DND-41 (cell line): ENCODE results near the gene PLAA.
A peak's percentile ranks its signal among the peaks of the same experiment; 100 is the strongest.

Experiments
- ATAC-seq: fragments of 200-7000 bp; cut with Tn5 transposase; 3 replicates; pipeline ENCODE4 v1.9.1; 2021; ENCODE audit warnings: low read depth; ENCODE audit not compliant: insufficient read depth
- DNase-seq: peaks from one replicate; pipeline ENCODE4 v3.0.0-alpha.2; 2020
- H2AFZ ChIP-seq: 2 replicates; pipeline ENCODE4 v1.6.0; 2012; ENCODE audit warnings: low read depth, low read length
- H3K27ac ChIP-seq: 2 replicates; pipeline ENCODE4 v1.5.1; 2012; ENCODE audit warnings: low read length, inconsistent platforms
- H3K27me3 ChIP-seq: fragments of 200-600 bp; sonication (generic); 2 replicates; pipeline ENCODE4 v1.6.0; 2012; ENCODE audit warnings: low read length, mild to moderate bottlenecking, inconsistent platforms; ENCODE audit not compliant: insufficient read depth, poor library complexity
- H3K36me3 ChIP-seq: 2 replicates; pipeline ENCODE4 v1.5.1; 2012; ENCODE audit warnings: low read length, inconsistent platforms; ENCODE audit not compliant: insufficient read depth
- H3K4me1 ChIP-seq: 2 replicates; pipeline ENCODE4 v1.5.1; 2012; ENCODE audit warnings: mild to moderate bottlenecking, low read length; ENCODE audit not compliant: insufficient read depth
- H3K4me2 ChIP-seq: 2 replicates; pipeline ENCODE4 v1.6.0; 2012; ENCODE audit warnings: mild to moderate bottlenecking, moderate library complexity, low read length, inconsistent platforms; ENCODE audit not compliant: insufficient read depth
- H3K4me3 ChIP-seq, 2 experiments: fragments of 200-600 bp in 1 of 2; shearing (Covaris generic) in 1 of 2; 2 replicates each; pipeline ENCODE4 v1.5.1; 2012 to 2016; ENCODE audit warnings: inconsistent platforms in 2 of 2, low read length in 2 of 2, mild to moderate bottlenecking in 2 of 2, low read depth in 1 of 2, moderate library complexity in 1 of 2
- H3K79me2 ChIP-seq: 2 replicates; pipeline ENCODE4 v1.6.0; 2012; ENCODE audit warnings: low read length, inconsistent platforms; ENCODE audit not compliant: insufficient read depth
- H3K9ac ChIP-seq: 2 replicates; pipeline ENCODE4 v1.6.0; 2012; ENCODE audit warnings: low read depth, mild to moderate bottlenecking, inconsistent platforms, low read length, moderate library complexity
- H3K9me3 ChIP-seq: 2 replicates; pipeline ENCODE4 v1.5.1; 2012; ENCODE audit warnings: low read length, moderate library complexity, mild to moderate bottlenecking, inconsistent platforms; ENCODE audit not compliant: insufficient read depth, severe bottlenecking
- H4K20me1 ChIP-seq: 2 replicates; pipeline ENCODE4 v1.6.0; 2012; ENCODE audit warnings: low read length; ENCODE audit not compliant: insufficient read depth
- EZH2 ChIP-seq: IDR thresholded peaks from 3 replicates; pipeline ENCODE4 v1.6.1; 2012; ENCODE audit warnings: borderline replicate concordance, low read depth, mild to moderate bottlenecking, moderate library complexity, low read length, inconsistent platforms; ENCODE audit not compliant: severe bottlenecking
- TF ChIP-seq, protein P1 (sequence below): IDR thresholded peaks from 2 replicates; pipeline ENCODE4 v1.5.1; 2012; ENCODE audit warnings: borderline replicate concordance, low read length, moderate library complexity, mild to moderate bottlenecking; ENCODE audit not compliant: poor library complexity, severe bottlenecking; ENCODE audit errors: extremely low read depth

The PLAA gene

DNA sequence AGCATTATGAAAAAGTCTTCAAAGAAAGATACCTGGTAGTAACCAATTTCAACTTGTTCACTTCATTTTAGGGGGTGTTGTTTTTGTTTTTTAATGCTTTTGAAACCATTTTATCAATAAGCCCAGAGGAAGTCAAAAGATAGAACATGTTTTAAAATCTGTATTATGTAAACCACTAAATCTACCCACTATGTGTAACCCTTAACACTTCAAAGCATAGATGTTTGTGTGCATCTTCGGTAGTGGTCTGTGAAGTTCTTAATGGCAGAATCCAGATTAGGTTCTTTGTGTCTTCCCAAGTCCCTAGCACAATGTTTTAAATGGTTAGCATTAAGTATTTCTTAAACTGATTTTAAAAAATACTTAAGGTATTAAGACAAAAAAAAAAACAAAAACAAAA is 6.3 kb downstream of the PLAA start:
- TF ChIP-seq, protein P1, sequence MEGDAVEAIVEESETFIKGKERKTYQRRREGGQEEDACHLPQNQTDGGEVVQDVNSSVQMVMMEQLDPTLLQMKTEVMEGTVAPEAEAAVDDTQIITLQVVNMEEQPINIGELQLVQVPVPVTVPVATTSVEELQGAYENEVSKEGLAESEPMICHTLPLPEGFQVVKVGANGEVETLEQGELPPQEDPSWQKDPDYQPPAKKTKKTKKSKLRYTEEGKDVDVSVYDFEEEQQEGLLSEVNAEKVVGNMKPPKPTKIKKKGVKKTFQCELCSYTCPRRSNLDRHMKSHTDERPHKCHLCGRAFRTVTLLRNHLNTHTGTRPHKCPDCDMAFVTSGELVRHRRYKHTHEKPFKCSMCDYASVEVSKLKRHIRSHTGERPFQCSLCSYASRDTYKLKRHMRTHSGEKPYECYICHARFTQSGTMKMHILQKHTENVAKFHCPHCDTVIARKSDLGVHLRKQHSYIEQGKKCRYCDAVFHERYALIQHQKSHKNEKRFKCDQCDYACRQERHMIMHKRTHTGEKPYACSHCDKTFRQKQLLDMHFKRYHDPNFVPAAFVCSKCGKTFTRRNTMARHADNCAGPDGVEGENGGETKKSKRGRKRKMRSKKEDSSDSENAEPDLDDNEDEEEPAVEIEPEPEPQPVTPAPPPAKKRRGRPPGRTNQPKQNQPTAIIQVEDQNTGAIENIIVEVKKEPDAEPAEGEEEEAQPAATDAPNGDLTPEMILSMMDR: no peak
- no peak for TF ChIP-seq EZH2
- Histone ChIP-seq H2AFZ (no peak overlapping the region), H3K9me3 (no peaks in the 10 kb centered on the region), H4K20me1 (peaks cover 57% of the 10 kb centered on the region), H3K79me2 (peaks cover 100% of the 10 kb centered on the region), H3K9ac (no peak overlapping the region), H3K27ac (no peak overlapping the region), H3K36me3 (peaks cover 14% of the 10 kb centered on the region), H3K27me3 (no peaks in the 10 kb centered on the region), H3K4me3 (no peak overlapping the region), H3K4me1 (peaks cover 49% of the 10 kb centered on the region), H3K4me2 (peak overlapping the region; percentile 42; the same call in 1 of the 2 replicates)
- ATAC-seq: no peak
- DNase-seq: no peak

DNA sequence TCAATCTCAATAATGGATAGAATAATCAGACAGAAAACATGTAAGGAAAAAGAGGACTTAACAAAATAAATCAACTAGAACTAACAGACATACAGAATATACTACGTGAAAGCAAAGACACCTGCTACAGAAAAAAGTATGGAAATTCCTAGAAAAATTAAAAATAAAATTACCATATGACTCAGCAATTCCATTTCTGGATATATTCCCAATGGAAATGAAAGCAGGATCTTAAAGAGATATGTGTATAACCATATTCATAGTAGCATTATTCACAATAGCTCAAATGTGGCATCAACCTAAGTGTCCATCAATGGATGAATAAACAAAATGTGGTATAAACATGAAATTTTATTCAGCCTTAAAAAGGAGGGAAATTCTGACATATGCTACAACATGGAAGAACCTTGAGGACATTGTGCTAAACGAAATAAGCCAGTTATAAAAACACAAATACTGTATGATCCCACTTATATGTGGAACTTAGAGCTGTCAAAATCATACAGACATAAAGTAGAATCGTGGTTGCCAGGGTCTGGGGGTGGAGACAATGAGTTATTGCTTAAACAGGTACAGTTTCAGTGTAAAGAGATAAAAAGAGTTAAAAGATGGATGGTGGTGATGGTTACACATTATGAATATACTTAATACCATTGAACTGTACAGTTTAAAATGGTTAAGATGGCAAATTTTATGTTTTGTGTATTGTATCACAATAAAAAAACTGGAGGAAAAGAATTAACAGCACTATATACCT is 6.9 kb downstream of the PLAA start:
- ATAC-seq: no peak
- Histone ChIP-seq H4K20me1 (peaks cover 54% of the 10 kb centered on the region), H3K4me2 (peak overlapping the region; percentile 14; the same call in 1 of the 2 replicates)

DNA sequence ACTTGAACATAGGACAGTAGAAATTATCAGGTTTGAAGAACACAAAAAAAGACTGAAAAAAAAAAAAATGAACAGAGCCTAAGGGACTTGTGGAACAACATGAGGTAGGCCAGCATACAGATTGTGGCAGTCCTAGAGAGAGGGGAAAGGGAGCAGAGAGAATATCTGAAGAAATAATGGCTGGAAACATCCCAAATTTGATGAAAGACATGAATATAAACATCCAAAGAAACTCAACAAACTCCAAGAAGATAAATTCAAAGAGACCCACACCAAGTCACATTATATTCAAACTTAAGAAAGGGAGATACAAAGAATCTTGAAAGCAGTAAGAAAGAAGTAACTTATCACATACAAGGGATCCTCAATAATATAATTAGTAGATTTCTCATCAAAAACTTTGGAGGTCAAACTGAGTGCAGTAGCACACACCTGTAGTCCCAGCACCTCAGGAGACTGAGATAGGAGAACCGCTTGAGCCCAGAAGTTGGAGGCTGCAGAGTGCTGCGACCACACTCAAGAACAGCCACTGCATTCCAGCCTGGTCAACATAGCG is 9.1 kb downstream of the PLAA start:
- Histone ChIP-seq H3K4me1 (peaks cover 22% of the 10 kb centered on the region), H3K27me3 (no peaks in the 10 kb centered on the region), H3K4me3 (no peak overlapping the region), H4K20me1 (peaks cover 40% of the 10 kb centered on the region), H3K4me2 (no peak overlapping the region), H3K9ac (no peak overlapping the region), H3K79me2 (peaks cover 93% of the 10 kb centered on the region), H3K27ac (no peak overlapping the region), H3K9me3 (no peaks in the 10 kb centered on the region), H2AFZ (no peak overlapping the region), H3K36me3 (peaks cover 12% of the 10 kb centered on the region; the same call in 1 of the 2 replicates)
- no peak for DNase-seq
- no peak for ATAC-seq
- no peak for TF ChIP-seq EZH2
- TF ChIP-seq, protein P1: no peak

More for the DNA sequence above, 6.9 kb downstream of the PLAA start:
- Histone ChIP-seq H3K27me3 (no peaks in the 10 kb centered on the region), H3K9me3 (no peaks in the 10 kb centered on the region), H3K36me3 (peaks cover 14% of the 10 kb centered on the region), H2AFZ (no peak overlapping the region), H3K9ac (no peak overlapping the region), H3K27ac (no peak overlapping the region), H3K4me3 (no peak overlapping the region), H3K79me2 (peaks cover 100% of the 10 kb centered on the region), H3K4me1 (peaks cover 43% of the 10 kb centered on the region)
- no peak for DNase-seq
- TF ChIP-seq, protein P1: no peak
- TF ChIP-seq EZH2: no peak
